Panc1 (cell line): ENCODE measurements around the gene SLC35D2. TPM values are rescaled to one million over a fixed set of nuclear protein-coding genes. Genes with fewer than 3 reads are reported as not detected.

ENCODE experiments used
- ATAC-seq: fragments of 200-7000 bp; cut with Tn5 transposase; 2 replicates; pipeline ENCODE4 v1.9.1; 2020; ENCODE audit warnings: mild to moderate bottlenecking, moderate library complexity
- BruUV-seq: library from RNA; stranded (reverse); fragments of 400-500 nt; replicated peaks from 2 replicates; lab custom pipeline; 2021; lab: Mats Ljungman, UMichigan
- CTCF ChIA-PET: fragments of 300-600 bp; sonication (Branson Sonifier 250); formaldehyde crosslinking; loops from one replicate; lab custom pipeline; 2022; ENCODE audit warnings: antibody characterized with exemption; lab: Charles Lee
- POLR2A ChIA-PET: fragments of 300-600 bp; sonication (Branson Sonifier 250); formaldehyde crosslinking; loops from one replicate; lab custom pipeline; 2022; ENCODE audit warnings: antibody characterized with exemption; lab: Charles Lee
- DNase-seq: peaks from one replicate; pipeline ENCODE4 v3.0.0-alpha.2; 2010; ENCODE audit warnings: low read depth, low spot score
- H3K27ac ChIP-seq: 2 replicates; pipeline ENCODE4 v1.5.1; 2011; ENCODE audit warnings: mild to moderate bottlenecking, low read length, inconsistent platforms
- H3K27me3 ChIP-seq: fragments of 200-500 bp; sonication (Bioruptor generic); 2 replicates; pipeline ENCODE4 v1.6.0; 2014; ENCODE audit warnings: low read length, inconsistent platforms; ENCODE audit not compliant: control insufficient read depth, insufficient read depth
- H3K36me3 ChIP-seq: fragments of 200-500 bp; sonication (Bioruptor generic); 2 replicates; pipeline ENCODE4 v1.5.1; 2014; ENCODE audit warnings: inconsistent platforms, mild to moderate bottlenecking, low read length, moderate library complexity; ENCODE audit not compliant: control insufficient read depth, insufficient read depth
- H3K4me1 ChIP-seq: 2 replicates; pipeline ENCODE4 v1.5.1; 2011; ENCODE audit warnings: inconsistent platforms, mild to moderate bottlenecking, low read length, moderate library complexity; ENCODE audit not compliant: control insufficient read depth, insufficient read depth
- H3K4me3 ChIP-seq, 2 experiments: 2 replicates each; pipeline ENCODE4 v1.5.1; 2011 to 2012; ENCODE audit warnings: low read depth in 2 of 2, low read length in 2 of 2, mild to moderate bottlenecking in 2 of 2, inconsistent platforms in 1 of 2, moderate library complexity in 1 of 2
- H3K9me3 ChIP-seq: fragments of 200-500 bp; sonication (Bioruptor generic); 2 replicates; pipeline ENCODE4 v1.5.1; 2014; ENCODE audit warnings: low read depth, mild to moderate bottlenecking, inconsistent platforms, low read length, moderate library complexity; ENCODE audit not compliant: control insufficient read depth, insufficient read depth
- POLR2AphosphoS5 ChIP-seq: IDR thresholded peaks from 2 replicates; pipeline ENCODE4 v1.6.1; 2012; ENCODE audit warnings: mild to moderate bottlenecking, low read depth, low read length, moderate library complexity
- SIN3A ChIP-seq: IDR thresholded peaks from 2 replicates; pipeline ENCODE4 v1.6.1; 2012; ENCODE audit warnings: low read depth, mild to moderate bottlenecking, low read length, moderate library complexity, borderline replicate concordance; ENCODE audit not compliant: insufficient read depth
- TCF7L2 ChIP-seq: IDR thresholded peaks from 2 replicates; pipeline ENCODE4 v1.6.1; 2011; ENCODE audit warnings: mild to moderate bottlenecking, low read depth, low read length, inconsistent platforms
- in situ Hi-C: cut with HindIII; loops from 2 replicates; pipeline ENCODE4 v1.10.0; 2016; ENCODE audit warnings: low sequenced_read_pairs, low pct_unique_long_range_greater_than_20kb
- intact Hi-C: fragments of 100-400 bp; cut with micrococcal nuclease; formaldehyde crosslinking; loops from one replicate; pipeline ENCODE4 v1.10.0; 2022; ENCODE audit not compliant: unreplicated experiment
- total RNA-seq: library from RNA; stranded (reverse); gene quantifications from one replicate; pipeline ENCODE4 v1.2.1, GENCODE V29; 2021; ENCODE audit not compliant: unreplicated experiment
- TF ChIP-seq, protein P1 (sequence below), 2 experiments: IDR thresholded peaks; 2 replicates each; pipeline ENCODE4 v1.6.1; 2011 to 2012; ENCODE audit warnings: low read depth in 2 of 2, control low read depth in 1 of 2, low read length in 1 of 2, mild to moderate bottlenecking in 1 of 2, moderate library complexity in 1 of 2; ENCODE audit not compliant: insufficient read depth in 1 of 2
- TF ChIP-seq, protein P2 (sequence below): fragments of 450-650 bp; IDR thresholded peaks from 2 replicates; pipeline ENCODE4 v1.5.1; 2017; ENCODE audit warnings: mild to moderate bottlenecking

SLC35D2 gene
- total RNA-seq, 1 experiment from 2014 or later, result 23.7 TPM

DNA sequence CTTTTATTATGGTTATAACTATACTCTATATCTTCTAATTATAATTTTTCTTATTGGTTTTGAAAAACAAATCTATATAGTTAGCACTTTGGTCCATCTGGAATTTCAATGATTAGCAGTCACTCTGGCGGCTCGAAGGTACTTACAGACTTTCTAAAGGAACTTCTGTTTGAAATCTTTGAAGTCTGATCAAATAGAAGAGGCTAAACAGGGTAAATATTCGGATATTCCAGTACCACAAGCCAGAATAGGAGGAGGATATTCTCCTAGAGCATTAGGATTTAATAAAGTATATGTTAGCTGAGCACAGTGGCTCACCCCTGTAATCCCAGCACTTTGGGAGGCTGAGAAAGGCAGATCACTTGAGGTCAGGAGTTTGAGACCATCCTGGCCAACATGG is 42.8 kb downstream of the SLC35D2 start:
- POLR2A ChIA-PET, result no interaction called here
- in situ Hi-C loops, result no loop called here
- TF ChIP-seq, protein P1, sequence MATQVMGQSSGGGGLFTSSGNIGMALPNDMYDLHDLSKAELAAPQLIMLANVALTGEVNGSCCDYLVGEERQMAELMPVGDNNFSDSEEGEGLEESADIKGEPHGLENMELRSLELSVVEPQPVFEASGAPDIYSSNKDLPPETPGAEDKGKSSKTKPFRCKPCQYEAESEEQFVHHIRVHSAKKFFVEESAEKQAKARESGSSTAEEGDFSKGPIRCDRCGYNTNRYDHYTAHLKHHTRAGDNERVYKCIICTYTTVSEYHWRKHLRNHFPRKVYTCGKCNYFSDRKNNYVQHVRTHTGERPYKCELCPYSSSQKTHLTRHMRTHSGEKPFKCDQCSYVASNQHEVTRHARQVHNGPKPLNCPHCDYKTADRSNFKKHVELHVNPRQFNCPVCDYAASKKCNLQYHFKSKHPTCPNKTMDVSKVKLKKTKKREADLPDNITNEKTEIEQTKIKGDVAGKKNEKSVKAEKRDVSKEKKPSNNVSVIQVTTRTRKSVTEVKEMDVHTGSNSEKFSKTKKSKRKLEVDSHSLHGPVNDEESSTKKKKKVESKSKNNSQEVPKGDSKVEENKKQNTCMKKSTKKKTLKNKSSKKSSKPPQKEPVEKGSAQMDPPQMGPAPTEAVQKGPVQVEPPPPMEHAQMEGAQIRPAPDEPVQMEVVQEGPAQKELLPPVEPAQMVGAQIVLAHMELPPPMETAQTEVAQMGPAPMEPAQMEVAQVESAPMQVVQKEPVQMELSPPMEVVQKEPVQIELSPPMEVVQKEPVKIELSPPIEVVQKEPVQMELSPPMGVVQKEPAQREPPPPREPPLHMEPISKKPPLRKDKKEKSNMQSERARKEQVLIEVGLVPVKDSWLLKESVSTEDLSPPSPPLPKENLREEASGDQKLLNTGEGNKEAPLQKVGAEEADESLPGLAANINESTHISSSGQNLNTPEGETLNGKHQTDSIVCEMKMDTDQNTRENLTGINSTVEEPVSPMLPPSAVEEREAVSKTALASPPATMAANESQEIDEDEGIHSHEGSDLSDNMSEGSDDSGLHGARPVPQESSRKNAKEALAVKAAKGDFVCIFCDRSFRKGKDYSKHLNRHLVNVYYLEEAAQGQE (IDR thresholded peaks at IDR 0.05; ENCODE audit: insufficient read depth in 1 of 2, low read depth in 2 of 2, low read length in 1 of 2), result no peak
- TF ChIP-seq TCF7L2 (no peak), SIN3A (no peak), POLR2AphosphoS5 (no peak)
- TF ChIP-seq, protein P2, sequence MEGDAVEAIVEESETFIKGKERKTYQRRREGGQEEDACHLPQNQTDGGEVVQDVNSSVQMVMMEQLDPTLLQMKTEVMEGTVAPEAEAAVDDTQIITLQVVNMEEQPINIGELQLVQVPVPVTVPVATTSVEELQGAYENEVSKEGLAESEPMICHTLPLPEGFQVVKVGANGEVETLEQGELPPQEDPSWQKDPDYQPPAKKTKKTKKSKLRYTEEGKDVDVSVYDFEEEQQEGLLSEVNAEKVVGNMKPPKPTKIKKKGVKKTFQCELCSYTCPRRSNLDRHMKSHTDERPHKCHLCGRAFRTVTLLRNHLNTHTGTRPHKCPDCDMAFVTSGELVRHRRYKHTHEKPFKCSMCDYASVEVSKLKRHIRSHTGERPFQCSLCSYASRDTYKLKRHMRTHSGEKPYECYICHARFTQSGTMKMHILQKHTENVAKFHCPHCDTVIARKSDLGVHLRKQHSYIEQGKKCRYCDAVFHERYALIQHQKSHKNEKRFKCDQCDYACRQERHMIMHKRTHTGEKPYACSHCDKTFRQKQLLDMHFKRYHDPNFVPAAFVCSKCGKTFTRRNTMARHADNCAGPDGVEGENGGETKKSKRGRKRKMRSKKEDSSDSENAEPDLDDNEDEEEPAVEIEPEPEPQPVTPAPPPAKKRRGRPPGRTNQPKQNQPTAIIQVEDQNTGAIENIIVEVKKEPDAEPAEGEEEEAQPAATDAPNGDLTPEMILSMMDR, result no peak
- no peak overlapping the region for H3K27ac ChIP-seq
- no peaks in the 10 kb centered on the region for H3K9me3 ChIP-seq
- no peak overlapping the region for H3K4me3 ChIP-seq
- no TSS peak for BruUV-seq
- CTCF ChIA-PET, result no interaction called here
- H3K27me3 ChIP-seq, result no peaks in the 10 kb centered on the region
- DNase-seq (no peak), ATAC-seq (no peak)
- H3K4me1 ChIP-seq, result peaks cover 21% of the 10 kb centered on the region
- intact Hi-C loops, result no loop called here
- no peaks in the 10 kb centered on the region for H3K36me3 ChIP-seq

DNA sequence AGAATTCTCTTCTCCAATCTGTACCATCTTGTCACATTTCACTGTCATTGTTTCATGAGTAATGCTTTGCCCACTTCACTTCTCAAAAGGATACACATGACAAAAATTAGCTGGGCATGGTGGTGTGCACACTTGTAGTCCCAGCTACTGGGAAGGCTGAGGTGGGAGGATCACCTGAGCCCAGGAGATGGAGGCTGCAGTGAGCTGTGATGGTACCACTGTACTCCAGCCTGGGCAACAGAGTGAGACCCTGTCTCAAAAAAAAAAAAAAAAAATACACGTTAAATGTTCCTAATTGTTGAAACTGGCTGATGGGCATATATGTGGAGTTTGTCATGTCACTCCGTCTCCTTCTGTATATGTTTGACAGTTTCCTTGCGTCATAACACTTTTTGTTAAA is 45.2 kb downstream of the SLC35D2 start:
- DNase-seq, result no peak
- POLR2A ChIA-PET, result interaction anchor here (0.6 kb wide), 2 partner anchors 21 to 120 kb away, joined by 3 to 6 read pairs; no protein-coding TSS in a partner anchor
- H3K4me1 ChIP-seq, result peaks cover 11% of the 10 kb centered on the region
- in situ Hi-C loops (no loop called here), intact Hi-C loops (no loop called here)
- H3K36me3 ChIP-seq, result no peaks in the 10 kb centered on the region
- H3K27ac ChIP-seq, result no peak overlapping the region
- TF ChIP-seq POLR2AphosphoS5, result no peak
- no peak overlapping the region for H3K4me3 ChIP-seq
- CTCF ChIA-PET, result no interaction called here
- H3K9me3 ChIP-seq, result no peaks in the 10 kb centered on the region
- ATAC-seq, result no peak
- BruUV-seq, result no TSS peak
- no peaks in the 10 kb centered on the region for H3K27me3 ChIP-seq

DNA sequence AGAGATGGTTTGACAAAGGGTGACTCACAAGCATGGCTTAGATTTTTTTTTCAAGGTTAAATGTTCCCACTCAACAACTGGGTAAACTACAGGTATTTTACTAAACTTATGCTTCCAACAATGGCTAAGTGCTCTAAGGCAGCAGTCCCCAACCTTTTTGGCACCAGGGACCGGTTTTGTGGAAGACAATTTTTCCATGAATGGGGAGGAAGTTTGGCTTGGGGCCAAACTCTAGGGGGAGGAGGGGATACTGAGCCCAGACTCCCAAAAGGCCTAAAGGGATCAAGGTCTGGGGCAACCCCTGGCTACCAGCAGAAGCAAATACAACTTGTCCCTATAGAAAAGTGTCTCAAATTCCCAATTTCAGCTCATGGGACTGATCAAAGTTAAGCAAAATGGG is 49.6 kb downstream of the SLC35D2 start:
- Histone ChIP-seq H3K4me1 (no peaks in the 10 kb centered on the region), H3K27me3 (no peaks in the 10 kb centered on the region), H3K9me3 (no peaks in the 10 kb centered on the region), H3K4me3 (no peak overlapping the region), H3K36me3 (no peaks in the 10 kb centered on the region), H3K27ac (no peak overlapping the region)
- ChIA-PET POLR2A (interaction anchor here (0.6 kb wide), 1 partner anchor 94 kb away, joined by 3 read pairs; no protein-coding TSS in a partner anchor), CTCF (no interaction called here)
- intact Hi-C loops (no loop called here), in situ Hi-C loops (no loop called here)
- no peak for DNase-seq
- TF ChIP-seq, protein P2, result no peak
- TF ChIP-seq SIN3A (no peak), POLR2AphosphoS5 (no peak), TCF7L2 (no peak)
- TF ChIP-seq, protein P1 (IDR thresholded peaks at IDR 0.05; ENCODE audit: insufficient read depth in 1 of 2, low read depth in 2 of 2, low read length in 1 of 2), result no peak
- ATAC-seq, result no peak
- BruUV-seq, result no TSS peak
